PC-9 (cell line): ENCODE measurements around the gene LRRC28. TPM values are rescaled to one million over a fixed set of nuclear protein-coding genes. Genes with fewer than 3 reads are reported as not detected.

Experiments used
- BruUV-seq: library from RNA; stranded (reverse); fragments of 400-500 nt; replicated peaks from 2 replicates; lab custom pipeline; 2021; lab: Mats Ljungman, UMichigan
- CTCF ChIA-PET: fragments of 300-600 bp; sonication (Branson Sonifier 250); formaldehyde crosslinking; loops from one replicate; lab custom pipeline; 2022; ENCODE audit warnings: antibody characterized with exemption; lab: Charles Lee
- POLR2A ChIA-PET: fragments of 300-600 bp; sonication (Branson Sonifier 250); formaldehyde crosslinking; loops from one replicate; lab custom pipeline; 2022; ENCODE audit warnings: antibody characterized with exemption; ENCODE audit not compliant: unreplicated experiment; lab: Charles Lee
- DNase-seq, 2 experiments: peaks; one replicate each; pipeline versions ENCODE4 v3.0.0 to v3.0.0-alpha.2; 2015 to 2022; ENCODE audit warnings: mixed read lengths in 1 of 2
- H2AFZ ChIP-seq: fragments of 200-600 bp; sonication (generic); 2 replicates; pipeline ENCODE4 v1.8.1; 2017; ENCODE audit warnings: antibody characterized with exemption
- H3F3A ChIP-seq: fragments of 200-600 bp; sonication (generic); 2 replicates; pipeline ENCODE4 v1.8.1; 2017; ENCODE audit warnings: antibody characterized with exemption, mild to moderate bottlenecking, low read depth; ENCODE audit not compliant: insufficient read depth
- H3K27ac ChIP-seq: fragments of 200-600 bp; sonication (generic); 2 replicates; pipeline ENCODE4 v1.6.1; 2016; ENCODE audit warnings: mixed run types
- H3K27me3 ChIP-seq: fragments of 200-600 bp; sonication (generic); 2 replicates; pipeline ENCODE4 v1.6.1; 2016; ENCODE audit warnings: low read depth, mixed run types; ENCODE audit not compliant: insufficient read depth
- H3K36me3 ChIP-seq: fragments of 200-600 bp; sonication (generic); 2 replicates; pipeline ENCODE4 v1.6.1; 2016; ENCODE audit warnings: low read depth, mixed run types
- H3K4me1 ChIP-seq: fragments of 200-600 bp; sonication (generic); replicated peaks from 2 replicates; pipeline ENCODE4 v1.6.1; 2016; ENCODE audit warnings: mixed run types; ENCODE audit not compliant: insufficient read depth
- H3K4me2 ChIP-seq: fragments of 200-600 bp; sonication (generic); 2 replicates; pipeline ENCODE4 v1.6.1; 2017; ENCODE audit warnings: mixed run types
- H3K4me3 ChIP-seq: fragments of 200-600 bp; sonication (generic); 2 replicates; pipeline ENCODE4 v1.6.1; 2016; ENCODE audit warnings: mixed run types
- H3K79me2 ChIP-seq: fragments of 200-600 bp; sonication (generic); 2 replicates; pipeline ENCODE4 v1.6.1; 2017; ENCODE audit warnings: low read depth, mixed run types
- H3K9me2 ChIP-seq: fragments of 200-600 bp; sonication (generic); 2 replicates; pipeline ENCODE4 v1.8.1; 2017; ENCODE audit warnings: mild to moderate bottlenecking; ENCODE audit not compliant: insufficient read depth
- H3K9me3 ChIP-seq: fragments of 200-600 bp; sonication (generic); 2 replicates; pipeline ENCODE4 v1.8.1; 2016; ENCODE audit warnings: low read depth; ENCODE audit not compliant: insufficient read depth
- H4K20me1 ChIP-seq: fragments of 200-600 bp; sonication (generic); 2 replicates; pipeline ENCODE4 v1.8.1; 2017; ENCODE audit not compliant: insufficient read depth
- EZH2 ChIP-seq: fragments of 200-600 bp; sonication (generic); IDR thresholded peaks from 2 replicates; pipeline ENCODE4 v1.8.0; 2017; ENCODE audit warnings: antibody characterized with exemption, low read depth
- intact Hi-C: fragments of 100-400 bp; cut with micrococcal nuclease; formaldehyde crosslinking; loops from one replicate; pipeline ENCODE4 v1.10.0; 2022; ENCODE audit not compliant: unreplicated experiment
- total RNA-seq: library from RNA; stranded (reverse); gene quantifications from 2 replicates; pipeline ENCODE4 v1.2.3, GENCODE V29; 2021
- TF ChIP-seq, protein P1 (sequence below): fragments of 200-600 bp; sonication (generic); conservative IDR thresholded peaks from 2 replicates; pipeline ENCODE4 v1.6.1; 2017; ENCODE audit warnings: mixed run types, antibody characterized with exemption, mild to moderate bottlenecking, moderate library complexity

The LRRC28 gene
- total RNA-seq, 1 experiment from 2014 or later: 13.5 TPM

GRCh38 chr15:99212406-99212805 is 38.9 kb upstream of the LRRC28 start:
- CTCF ChIA-PET: no interaction called here
- H2AFZ ChIP-seq: no peak overlapping the region
- H3K9me2 ChIP-seq: no peaks in the 10 kb centered on the region
- H3F3A ChIP-seq: no peaks in the 10 kb centered on the region
- H3K27ac ChIP-seq: no peak overlapping the region
- no peaks in the 10 kb centered on the region for H3K27me3 ChIP-seq
- intact Hi-C loops: loop anchor here (2.0 to 5.0 kb wide), 2 partner anchors 695 to 770 kb away; no protein-coding TSS in a partner anchor
- POLR2A ChIA-PET: interaction anchor here (0.6 kb wide), 1 partner anchor 22 kb away, joined by 3 read pairs; no protein-coding TSS in a partner anchor
- H3K79me2 ChIP-seq: no peaks in the 10 kb centered on the region
- H4K20me1 ChIP-seq: no peaks in the 10 kb centered on the region
- no peak for TF ChIP-seq EZH2
- TF ChIP-seq, protein P1, sequence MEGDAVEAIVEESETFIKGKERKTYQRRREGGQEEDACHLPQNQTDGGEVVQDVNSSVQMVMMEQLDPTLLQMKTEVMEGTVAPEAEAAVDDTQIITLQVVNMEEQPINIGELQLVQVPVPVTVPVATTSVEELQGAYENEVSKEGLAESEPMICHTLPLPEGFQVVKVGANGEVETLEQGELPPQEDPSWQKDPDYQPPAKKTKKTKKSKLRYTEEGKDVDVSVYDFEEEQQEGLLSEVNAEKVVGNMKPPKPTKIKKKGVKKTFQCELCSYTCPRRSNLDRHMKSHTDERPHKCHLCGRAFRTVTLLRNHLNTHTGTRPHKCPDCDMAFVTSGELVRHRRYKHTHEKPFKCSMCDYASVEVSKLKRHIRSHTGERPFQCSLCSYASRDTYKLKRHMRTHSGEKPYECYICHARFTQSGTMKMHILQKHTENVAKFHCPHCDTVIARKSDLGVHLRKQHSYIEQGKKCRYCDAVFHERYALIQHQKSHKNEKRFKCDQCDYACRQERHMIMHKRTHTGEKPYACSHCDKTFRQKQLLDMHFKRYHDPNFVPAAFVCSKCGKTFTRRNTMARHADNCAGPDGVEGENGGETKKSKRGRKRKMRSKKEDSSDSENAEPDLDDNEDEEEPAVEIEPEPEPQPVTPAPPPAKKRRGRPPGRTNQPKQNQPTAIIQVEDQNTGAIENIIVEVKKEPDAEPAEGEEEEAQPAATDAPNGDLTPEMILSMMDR: no peak
- no peak for DNase-seq
- no peaks in the 10 kb centered on the region for H3K36me3 ChIP-seq
- H3K4me3 ChIP-seq: no peak overlapping the region
- H3K4me2 ChIP-seq: no peak overlapping the region
- BruUV-seq: no TSS peak
- no peaks in the 10 kb centered on the region for H3K9me3 ChIP-seq
- no peaks in the 10 kb centered on the region for H3K4me1 ChIP-seq

- no peaks in the 10 kb centered on the region for H3K4me1 ChIP-seq
- H3K9me3 ChIP-seq: no peaks in the 10 kb centered on the region
- no peak for TF ChIP-seq EZH2
- TF ChIP-seq, protein P1: peak; percentile 92
- ChIA-PET CTCF (interaction anchor here (0.6 to 0.7 kb wide), 3 partner anchors 108 to 918 kb away, joined by 3 to 5 read pairs (median 4); partner anchors contain the start of gene SYNM), POLR2A (interaction anchor here (0.6 kb wide), 1 partner anchor 23 kb away, joined by 3 read pairs; no protein-coding TSS in a partner anchor)
- no peak overlapping the region for H3K4me3 ChIP-seq
- H3K36me3 ChIP-seq: 0 out of 2 replicates have a peak, but pooled peaks cover under 1% of the 10 kb centered on the region
- BruUV-seq: no TSS peak
- no peaks in the 10 kb centered on the region for H3F3A ChIP-seq
- DNase-seq: peak in 1 of 2 experiments; percentile 69
- intact Hi-C loops: loop anchor here (1.0 to 5.0 kb wide), 4 partner anchors 109 to 770 kb away; no protein-coding TSS in a partner anchor
- no peaks in the 10 kb centered on the region for H3K9me2 ChIP-seq
- H3K4me2 ChIP-seq: no peak overlapping the region
- no peaks in the 10 kb centered on the region for H3K79me2 ChIP-seq
- H4K20me1 ChIP-seq: no peaks in the 10 kb centered on the region
- H3K27ac ChIP-seq: no peak overlapping the region
- no peak overlapping the region for H2AFZ ChIP-seq
- no peaks in the 10 kb centered on the region for H3K27me3 ChIP-seq
These were observed 38.0 kb upstream of the LRRC28 start for GRCh38 chr15:99213187-99213811.

DNA sequence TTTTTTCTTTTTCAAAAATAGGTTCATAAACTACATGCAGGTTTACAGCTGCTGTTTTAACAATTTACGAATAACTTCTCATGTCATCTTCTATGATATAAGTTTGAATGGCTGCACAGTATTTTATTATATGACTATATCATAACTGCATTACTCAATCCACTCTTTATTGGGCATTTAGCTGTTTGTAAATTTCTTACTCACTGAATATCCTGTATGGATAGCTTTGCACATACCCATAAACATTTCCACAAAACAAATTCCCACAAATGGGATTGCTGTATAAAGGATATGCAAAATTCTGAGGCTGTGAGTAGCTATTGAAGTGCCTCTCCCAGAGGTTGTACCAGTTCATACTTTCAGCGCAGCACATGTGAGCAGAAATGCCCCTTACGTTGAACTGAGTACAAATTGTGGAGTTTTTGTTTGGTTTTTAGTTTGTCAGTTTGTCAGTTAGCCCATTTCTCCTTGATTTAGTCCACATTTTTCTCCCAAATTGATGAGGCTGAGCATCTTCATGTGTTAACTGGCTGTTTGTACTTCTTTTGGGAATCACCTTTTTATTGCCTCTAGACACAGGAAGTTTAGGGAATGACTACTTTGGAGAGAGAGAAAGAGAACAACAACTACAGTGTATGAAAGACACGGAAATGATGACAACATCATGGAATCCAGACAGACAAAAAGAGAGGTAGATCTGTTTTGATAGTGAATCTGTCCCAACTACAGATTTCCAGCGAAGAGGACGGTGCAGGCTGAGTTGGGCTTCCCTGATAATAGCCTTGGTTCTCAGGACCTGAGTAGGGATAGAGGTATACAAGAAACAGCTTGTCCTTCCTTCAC is 26.7 kb upstream of the LRRC28 start:
- Histone ChIP-seq H3F3A (no peaks in the 10 kb centered on the region), H3K4me3 (no peak overlapping the region), H3K27me3 (no peaks in the 10 kb centered on the region), H3K9me2 (no peaks in the 10 kb centered on the region; the same call in 1 of the 2 replicates), H3K27ac (no peak overlapping the region), H3K9me3 (no peaks in the 10 kb centered on the region), H3K36me3 (peaks cover 4% of the 10 kb centered on the region; the same call in 1 of the 2 replicates), H2AFZ (no peak overlapping the region), H3K79me2 (no peaks in the 10 kb centered on the region), H3K4me1 (no peaks in the 10 kb centered on the region), H4K20me1 (no peaks in the 10 kb centered on the region), H3K4me2 (no peak overlapping the region)
- no TSS peak for BruUV-seq
- ChIA-PET CTCF (no interaction called here), POLR2A (no interaction called here)
- no peak for DNase-seq
- TF ChIP-seq, protein P1: no peak
- no peak for TF ChIP-seq EZH2
- intact Hi-C loops: no loop called here
